Prostate gland (tissue), 2 donors: ENCODE data around the gene NEK10. TPM values are rescaled to one million over a fixed set of nuclear protein-coding genes. Genes with fewer than 3 reads are reported as not detected.
"Not testable (repeated sequence)": the region's sequence is repeated elsewhere in the genome, so short reads cannot be mapped to it uniquely, and the experiment has no call there.

Source experiments
- DNase-seq: peaks from one replicate; pipeline ENCODE4 v3.0.0-alpha.2; 2019; ENCODE audit warnings: low spot score
- H3K27ac ChIP-seq, 2 donors: fragments of 200-600 bp; sonication (generic); 2 replicates each; pipeline ENCODE4 v1.5.1; 2017 to 2019
- H3K27me3 ChIP-seq: fragments of 200-600 bp; sonication (generic); replicated peaks from 2 replicates; pipeline ENCODE4 v1.5.1; 2019; ENCODE audit not compliant: insufficient read depth
- H3K36me3 ChIP-seq, 2 donors: fragments of 200-600 bp; sonication (generic); 1 replicate in 1 of 2; 2 replicates in 1 of 2; pipeline versions ENCODE4 v1.5.1 to v1.8.1; 2017 to 2019
- H3K4me1 ChIP-seq: fragments of 200-600 bp; sonication (generic); replicated peaks from 2 replicates; pipeline ENCODE4 v1.5.1; 2019
- H3K4me3 ChIP-seq, 2 donors: fragments of 200-600 bp; sonication (generic); 2 replicates each; pipeline ENCODE4 v1.5.1; 2017 to 2019
- H3K9me3 ChIP-seq: fragments of 200-600 bp; sonication (generic); 2 replicates; pipeline ENCODE4 v1.5.1; 2017
- CTCF ChIP-seq, 4 experiments: fragments of 200-600 bp in 2 of 4; fragments of 450-650 bp in 2 of 4; sonication (generic) in 2 of 4; IDR thresholded peaks; 1 replicate in 3 of 4; 2 replicates in 1 of 4; pipeline ENCODE4 v1.5.1; 2016 to 2019; ENCODE audit warnings: antibody characterized with exemption in 4 of 4, mild to moderate bottlenecking in 2 of 4, moderate library complexity in 2 of 4
- POLR2A ChIP-seq: fragments of 450-650 bp; IDR thresholded peaks from one replicate; pipeline ENCODE4 v1.6.1; 2016; ENCODE audit warnings: antibody characterized with exemption, mild to moderate bottlenecking
- POLR2AphosphoS5 ChIP-seq: sonication (generic); formaldehyde crosslinking; IDR thresholded peaks from one replicate; pipeline ENCODE4 v1.6.1; 2017; ENCODE audit warnings: antibody characterized with exemption
- WGBS: methylation state at CpG from one replicate; pipeline ENCODE4 v1.1.5; 2018; 5-methylcytosine and 5-hydroxymethylcytosine counted together
- intact Hi-C: fragments of 100-400 bp; cut with DNase I; formaldehyde crosslinking; loops from one replicate; pipeline ENCODE4 v1.14.2; 2022
- total RNA-seq, 2 donors: library from RNA; depleted of rRNA; stranded (reverse); fragments of >200 nt; gene quantifications; one replicate each; pipeline ENCODE4 v1.1.0, GENCODE V29; 2016

NEK10 gene
- total RNA-seq, 2 donors from 2014 or later, result 8.9 to 9.1 TPM

- Histone ChIP-seq H3K27ac (no peak overlapping the region), H3K4me1 (peaks cover 5% of the 10 kb centered on the region), H3K36me3 (no peaks in the 10 kb centered on the region), H3K9me3 (no peaks in the 10 kb centered on the region), H3K27me3 (no peaks in the 10 kb centered on the region), H3K4me3 (no peak overlapping the region)
- intact Hi-C loops, result no loop called here
- no peak for TF ChIP-seq CTCF (IDR thresholded peaks at IDR 0.05)
- peak; percentile 9 for TF ChIP-seq POLR2AphosphoS5
- no peak for TF ChIP-seq POLR2A
- DNase-seq, result no peak
- WGBS, result 35% methylated on average over 3 of the region's 3 CpGs
Observed at GRCh38 chr3:27293939-27294338, 75.2 kb downstream of the NEK10 start.

- intact Hi-C loops, result no loop called here
Observed at GRCh38 chr3:27290760-27291159, 78.4 kb downstream of the NEK10 start.

GRCh38 chr3:27289769-27290413 is 79.3 kb downstream of the NEK10 start:
- H3K27ac ChIP-seq, result no peak overlapping the region
- 33% methylated on average over 3 of the region's 3 CpGs for WGBS
- peaks cover 5% of the 10 kb centered on the region for H3K4me1 ChIP-seq
- H3K9me3 ChIP-seq, result no peaks in the 10 kb centered on the region
- TF ChIP-seq POLR2AphosphoS5, result no peak
- TF ChIP-seq CTCF (IDR thresholded peaks at IDR 0.05), result no peak
- no peak for TF ChIP-seq POLR2A
- intact Hi-C loops, result no loop called here
- H3K27me3 ChIP-seq, result no peaks in the 10 kb centered on the region
- no peak overlapping the region for H3K4me3 ChIP-seq
- H3K36me3 ChIP-seq, result no peaks in the 10 kb centered on the region
- no peak for DNase-seq

More at GRCh38 chr3:27290760-27291159, 78.4 kb downstream of the NEK10 start:
- TF ChIP-seq POLR2A (no peak), POLR2AphosphoS5 (no peak), CTCF (IDR thresholded peaks at IDR 0.05) (no peak)
- Histone ChIP-seq H3K9me3 (no peaks in the 10 kb centered on the region), H3K4me1 (peaks cover 5% of the 10 kb centered on the region), H3K4me3 (no peak overlapping the region), H3K27ac (no peak overlapping the region), H3K27me3 (no peaks in the 10 kb centered on the region), H3K36me3 (no peaks in the 10 kb centered on the region)
- DNase-seq, result no peak

GRCh38 chr3:27287052-27287451 is 82.1 kb downstream of the NEK10 start:
- Histone ChIP-seq H3K4me3 (no peak overlapping the region), H3K27ac (no peak overlapping the region), H3K36me3 (no peaks in the 10 kb centered on the region), H3K9me3 (no peaks in the 10 kb centered on the region), H3K27me3 (no peaks in the 10 kb centered on the region), H3K4me1 (peaks cover 5% of the 10 kb centered on the region)
- 98% methylated on average over 2 of the region's 2 CpGs for WGBS
- TF ChIP-seq POLR2AphosphoS5, result no peak
- no peak for TF ChIP-seq CTCF (IDR thresholded peaks at IDR 0.05)
- no peak for TF ChIP-seq POLR2A
- DNase-seq, result no peak
- intact Hi-C loops, result no loop called here

GRCh38 chr3:27286467-27286866 is 82.7 kb downstream of the NEK10 start:
- WGBS, result 96% methylated on average over 10 of the region's 10 CpGs
- intact Hi-C loops, H3K4me1 ChIP-seq, DNase-seq, H3K4me3 ChIP-seq, H3K9me3 ChIP-seq, H3K36me3 ChIP-seq, H3K27ac ChIP-seq, H3K27me3 ChIP-seq: not testable (repeated sequence)
